Measurements from ENCODE around the gene ADCY5.

Gene ADCY5

DNA sequence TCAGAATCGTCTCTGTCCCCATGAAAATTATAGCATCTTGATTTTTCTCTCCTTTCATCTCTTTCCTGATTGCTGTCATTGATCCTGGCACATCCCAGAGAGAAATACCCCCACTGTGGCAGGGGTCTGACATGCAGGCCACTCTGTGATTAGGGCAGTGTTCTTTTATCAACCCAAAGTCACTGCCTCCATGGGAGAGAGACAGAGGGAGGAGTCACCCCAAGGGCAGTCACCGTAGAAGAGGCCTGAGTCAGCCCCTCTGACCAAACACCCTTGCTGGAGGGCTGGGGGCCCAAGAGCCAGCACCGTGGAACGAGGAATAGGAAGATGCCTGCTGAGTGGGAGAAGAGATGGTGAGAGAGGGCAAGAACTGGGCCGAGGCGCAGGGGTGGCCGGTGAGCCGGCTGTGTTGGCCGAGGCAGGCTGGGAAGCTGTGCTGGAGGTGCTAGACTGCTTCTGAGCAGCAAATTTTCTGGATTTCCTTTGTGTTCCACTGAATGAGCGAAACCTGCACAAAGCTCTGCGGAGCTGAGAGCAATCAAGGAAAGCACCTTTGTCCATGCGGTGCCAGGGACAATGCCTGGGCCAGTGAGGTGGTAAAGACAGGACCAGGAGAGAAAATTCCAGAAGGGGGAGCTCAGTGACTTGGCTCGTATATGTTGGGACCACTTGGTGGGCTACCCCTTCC, 103.8 kb downstream of the ADCY5 start:
- TF ChIP-seq, protein P1, sequence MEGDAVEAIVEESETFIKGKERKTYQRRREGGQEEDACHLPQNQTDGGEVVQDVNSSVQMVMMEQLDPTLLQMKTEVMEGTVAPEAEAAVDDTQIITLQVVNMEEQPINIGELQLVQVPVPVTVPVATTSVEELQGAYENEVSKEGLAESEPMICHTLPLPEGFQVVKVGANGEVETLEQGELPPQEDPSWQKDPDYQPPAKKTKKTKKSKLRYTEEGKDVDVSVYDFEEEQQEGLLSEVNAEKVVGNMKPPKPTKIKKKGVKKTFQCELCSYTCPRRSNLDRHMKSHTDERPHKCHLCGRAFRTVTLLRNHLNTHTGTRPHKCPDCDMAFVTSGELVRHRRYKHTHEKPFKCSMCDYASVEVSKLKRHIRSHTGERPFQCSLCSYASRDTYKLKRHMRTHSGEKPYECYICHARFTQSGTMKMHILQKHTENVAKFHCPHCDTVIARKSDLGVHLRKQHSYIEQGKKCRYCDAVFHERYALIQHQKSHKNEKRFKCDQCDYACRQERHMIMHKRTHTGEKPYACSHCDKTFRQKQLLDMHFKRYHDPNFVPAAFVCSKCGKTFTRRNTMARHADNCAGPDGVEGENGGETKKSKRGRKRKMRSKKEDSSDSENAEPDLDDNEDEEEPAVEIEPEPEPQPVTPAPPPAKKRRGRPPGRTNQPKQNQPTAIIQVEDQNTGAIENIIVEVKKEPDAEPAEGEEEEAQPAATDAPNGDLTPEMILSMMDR (conservative IDR thresholded peaks at IDR 0.05), result no peak
- no peak for TF ChIP-seq ZFX (IDR thresholded peaks at IDR 0.05)
- no peak overlapping the region for H3K27ac ChIP-seq

DNA sequence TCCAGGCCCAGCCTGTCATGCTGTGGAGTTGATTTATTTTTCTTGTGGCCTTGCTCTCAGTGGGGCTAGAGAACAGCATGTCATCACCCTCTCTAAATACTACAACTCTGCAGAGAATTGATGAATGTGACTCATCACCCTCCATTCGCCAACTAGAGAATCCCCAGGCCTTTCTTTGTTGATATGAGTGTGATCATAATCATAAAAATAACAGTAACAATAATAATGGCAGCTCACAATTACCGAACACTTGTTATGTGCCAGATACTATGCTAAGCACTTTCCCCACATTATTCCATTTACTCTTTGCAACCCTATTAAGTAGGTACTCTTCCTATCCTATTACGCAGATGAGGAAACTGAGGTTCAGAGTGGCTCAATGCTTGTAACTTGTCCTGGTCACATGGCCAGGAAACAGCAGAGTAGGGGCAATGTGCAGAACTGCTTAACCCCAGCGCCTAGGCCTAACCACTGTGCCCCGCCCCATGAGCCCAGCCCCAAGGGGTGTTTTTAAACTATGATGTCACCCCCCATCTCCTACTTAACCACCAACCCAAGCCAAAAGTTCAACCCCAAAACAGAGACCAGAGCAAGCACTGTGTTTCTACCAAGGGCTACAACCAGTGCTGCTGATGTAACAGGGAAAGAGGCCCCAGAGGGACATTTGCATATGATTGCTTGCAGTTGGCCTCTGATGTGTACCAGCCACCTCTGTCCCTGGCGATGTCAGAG, 104.5 kb downstream of the ADCY5 start:
- H3K27ac ChIP-seq, result no peak overlapping the region
- TF ChIP-seq, protein P1 (conservative IDR thresholded peaks at IDR 0.05), result no peak
- no peak for TF ChIP-seq ZFX (IDR thresholded peaks at IDR 0.05)

DNA sequence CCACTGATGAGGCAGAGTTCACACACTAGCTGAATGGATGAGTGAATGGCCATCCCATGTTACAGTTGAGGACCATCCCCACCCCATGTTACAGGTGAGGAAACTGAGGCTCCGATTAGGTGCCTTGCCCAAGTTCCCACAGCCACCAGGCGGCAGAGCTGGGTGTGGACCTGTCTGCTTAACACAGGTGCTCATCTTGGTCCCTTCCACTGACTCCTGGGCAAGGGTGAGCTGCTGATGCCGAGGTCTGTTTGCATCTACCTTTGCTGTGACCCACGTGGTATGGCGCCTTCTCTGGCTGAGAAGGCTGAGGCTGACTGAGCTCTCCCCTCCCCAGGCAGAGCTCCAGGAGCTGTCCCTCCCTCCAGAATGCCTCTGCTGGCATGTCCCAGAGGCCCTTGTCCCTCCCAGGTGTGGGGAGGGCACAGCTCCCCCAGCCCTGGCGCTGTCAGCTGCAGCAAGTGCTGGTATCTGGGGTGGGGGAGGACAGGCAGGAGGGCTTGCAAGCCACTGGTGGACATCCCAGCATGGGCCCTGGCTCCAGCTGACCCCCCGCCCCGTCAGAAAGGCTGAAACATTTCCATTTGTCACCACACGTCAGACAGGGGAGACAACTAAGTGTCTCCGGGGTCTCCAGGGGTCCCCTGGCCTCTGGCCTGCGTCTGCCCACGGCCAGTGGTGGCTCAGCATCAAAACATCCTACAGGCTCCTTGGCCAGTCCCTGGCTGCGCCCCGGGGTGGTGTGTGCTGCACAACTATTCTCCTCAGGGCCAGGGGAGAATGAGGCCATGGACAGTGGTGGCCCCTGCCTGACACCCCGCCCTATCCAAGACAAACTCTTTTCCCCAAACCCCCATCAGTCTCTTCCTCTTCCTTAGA, 105.4 kb downstream of the ADCY5 start:
- H3K27ac ChIP-seq, result no peak overlapping the region
- TF ChIP-seq, protein P1 (conservative IDR thresholded peaks at IDR 0.05), result no peak
- no peak for TF ChIP-seq ZFX (IDR thresholded peaks at IDR 0.05)

DNA sequence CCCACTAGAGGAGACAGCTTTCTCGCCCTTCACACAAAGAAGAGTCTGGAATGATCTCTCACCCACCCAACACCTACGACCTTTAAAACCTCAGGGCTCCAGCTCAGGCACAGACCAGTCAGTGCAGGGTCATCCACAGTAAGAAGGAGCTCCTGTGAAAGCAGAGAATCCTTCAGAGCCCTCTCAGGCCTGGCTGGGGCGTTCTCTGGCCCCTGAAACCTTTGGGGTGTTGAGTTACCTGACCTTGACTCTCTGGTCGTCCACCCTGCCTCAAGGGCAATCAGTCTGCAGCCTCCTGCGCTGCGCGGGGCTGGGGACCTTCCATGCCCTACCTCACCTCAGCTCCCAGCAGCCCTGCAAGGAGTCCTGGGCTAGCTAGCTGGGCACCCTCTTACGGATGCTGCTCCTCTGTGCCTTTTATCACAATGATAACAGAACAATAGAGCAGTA, 106.2 kb downstream of the ADCY5 start:
- TF ChIP-seq, protein P1 (conservative IDR thresholded peaks at IDR 0.05), result no peak
- TF ChIP-seq ZFX (IDR thresholded peaks at IDR 0.05), result no peak
- no peak overlapping the region for H3K27ac ChIP-seq

DNA sequence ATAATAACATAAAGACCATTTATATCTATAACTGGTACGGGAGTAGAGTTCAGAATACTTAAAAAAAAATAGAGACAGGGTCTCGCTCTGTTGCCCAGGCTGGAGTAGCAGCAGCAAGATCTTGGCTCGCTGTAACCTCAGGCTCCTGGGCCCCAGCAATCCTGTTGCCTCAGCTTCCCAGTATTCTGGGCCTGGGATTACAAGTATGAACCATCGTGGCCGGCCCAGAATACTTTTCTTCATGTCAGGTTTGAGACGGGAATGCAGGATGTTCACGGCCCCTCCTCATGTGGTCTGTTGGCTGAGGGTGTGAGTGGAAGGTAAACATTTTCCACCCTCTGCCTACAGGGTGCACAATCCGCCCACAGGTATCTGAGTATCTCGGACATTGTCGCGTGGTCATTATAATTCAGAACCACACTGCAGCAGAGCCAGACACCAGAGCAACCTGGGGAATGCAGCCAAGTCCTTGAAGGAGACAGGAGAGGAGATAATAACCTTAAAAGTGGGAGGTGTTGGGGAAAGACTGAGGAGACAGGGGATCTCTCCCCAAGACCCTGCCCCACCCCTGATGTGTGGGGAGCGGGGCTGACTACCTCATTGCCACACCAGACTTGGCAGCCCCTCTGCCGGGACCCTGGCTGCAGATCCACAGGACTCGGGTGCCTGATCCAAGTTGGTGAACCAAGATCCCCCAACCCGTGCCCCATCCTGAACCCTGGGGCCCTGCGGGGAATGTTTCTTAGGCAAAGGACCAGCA, 106.8 kb downstream of the ADCY5 start:
- H3K27ac ChIP-seq, result no peak overlapping the region
- TF ChIP-seq, protein P1 (conservative IDR thresholded peaks at IDR 0.05), result no peak
- no peak for TF ChIP-seq ZFX (IDR thresholded peaks at IDR 0.05)

DNA sequence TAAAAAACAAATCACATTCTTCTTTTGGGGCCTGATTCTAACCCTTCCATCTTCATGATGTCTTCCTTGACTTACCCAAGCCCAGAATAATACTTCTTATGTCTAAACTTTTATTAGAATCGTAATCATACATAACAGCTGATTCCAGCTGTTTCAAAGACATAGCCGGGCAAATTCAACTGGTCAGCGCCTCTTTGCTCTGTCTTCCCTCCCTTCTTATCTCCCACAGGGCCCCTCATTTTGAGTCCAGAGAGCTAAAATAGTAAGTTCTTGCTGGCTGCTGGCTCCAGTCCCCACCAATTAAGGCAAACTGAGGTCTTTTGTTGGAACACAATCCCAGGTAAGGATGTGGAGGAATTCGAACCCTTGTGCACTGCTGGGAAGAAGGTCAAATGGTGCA, 108.6 kb downstream of the ADCY5 start:
- no peak overlapping the region for H3K27ac ChIP-seq
- TF ChIP-seq, protein P1 (conservative IDR thresholded peaks at IDR 0.05), result no peak
- no peak for TF ChIP-seq ZFX (IDR thresholded peaks at IDR 0.05)
